Fibroblast of upper back skin (primary cell): ENCODE data around the gene CCDC87.
"Not testable (repeated sequence)": the region's sequence is repeated elsewhere in the genome, so short reads cannot be mapped to it uniquely, and the experiment has no call there.

Source experiments
- DNase-seq: peaks from one replicate; pipeline ENCODE4 v3.0.0-alpha.2; 2013

The CCDC87 gene

DNA sequence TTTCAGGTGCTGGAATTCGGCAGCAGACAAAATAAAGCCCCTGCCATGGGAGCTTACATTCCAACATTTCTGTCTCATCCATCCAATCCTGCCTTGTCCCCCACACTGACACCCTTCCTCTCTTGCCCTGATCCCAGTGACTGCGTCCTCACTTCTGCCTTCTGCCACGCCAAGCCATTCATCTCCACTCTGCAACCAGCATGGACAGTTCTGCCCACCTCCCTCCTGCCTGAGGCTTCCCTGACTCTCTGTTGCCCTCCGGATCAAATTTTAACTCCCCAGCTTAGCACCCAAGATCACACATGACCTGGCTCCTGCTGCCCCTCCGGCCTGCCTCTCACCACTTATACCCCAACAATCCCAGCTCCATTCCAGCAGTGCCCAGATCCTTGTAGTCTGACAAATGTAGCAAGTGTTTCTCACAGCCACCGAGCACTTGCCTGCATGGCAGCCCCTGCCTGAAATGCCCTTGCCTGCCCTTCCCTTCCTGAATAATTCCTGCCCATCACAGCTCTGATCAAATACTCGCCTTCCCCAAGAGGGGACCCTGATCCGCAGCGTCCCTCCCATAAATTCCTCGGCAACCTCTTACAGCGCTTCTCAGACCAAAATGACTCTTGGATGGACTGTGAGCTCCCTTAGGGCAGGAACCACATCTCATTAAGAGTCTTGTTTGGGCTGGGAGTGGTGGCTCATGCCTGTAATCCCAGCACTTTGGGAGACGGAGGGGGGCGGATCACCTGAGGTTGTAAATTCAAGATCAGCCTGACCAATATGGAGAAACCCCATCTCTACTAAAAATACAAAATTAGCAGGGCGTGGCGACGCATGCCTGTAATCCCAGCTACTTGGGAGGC, 43.9 kb downstream of the CCDC87 start:
- no peak for DNase-seq

DNA sequence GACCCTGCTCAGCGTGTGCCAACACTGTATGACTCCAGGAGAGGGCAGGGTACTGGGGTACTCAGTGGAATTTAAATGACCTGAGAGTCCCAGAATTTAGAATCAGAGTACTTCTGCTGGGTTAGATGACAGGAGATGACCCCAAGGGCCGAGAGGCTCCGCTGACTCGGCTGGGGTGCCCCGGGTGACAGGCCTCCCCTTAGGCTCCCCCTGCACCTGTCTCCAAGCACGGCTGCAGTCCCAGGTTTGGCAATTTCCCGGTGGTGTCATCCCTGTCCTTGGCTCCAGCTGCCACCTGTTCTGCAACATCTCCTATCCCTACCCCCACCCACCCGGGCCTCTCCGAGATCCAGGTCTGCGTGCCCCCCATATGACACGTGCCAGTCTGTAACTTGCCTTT, 44.8 kb downstream of the CCDC87 start:
- DNase-seq = no peak

DNA sequence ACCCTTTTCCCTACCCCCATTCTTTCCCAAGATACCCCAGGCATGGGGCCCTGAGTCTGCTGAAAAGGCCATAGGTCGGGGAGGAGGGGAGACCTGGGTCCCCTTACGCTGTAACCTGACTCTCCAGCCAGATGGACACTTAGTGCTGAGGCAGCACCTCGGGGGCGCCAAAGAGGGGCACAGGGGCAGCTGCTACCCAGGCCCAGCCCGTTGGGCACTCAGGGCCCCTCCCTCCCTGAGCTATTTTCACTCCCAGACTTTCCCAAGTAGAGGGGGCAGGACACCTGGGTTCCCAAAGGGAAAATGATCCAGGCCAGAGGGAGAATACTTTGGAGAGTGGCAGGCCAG, 45.2 kb downstream of the CCDC87 start:
- no peak for DNase-seq

DNA sequence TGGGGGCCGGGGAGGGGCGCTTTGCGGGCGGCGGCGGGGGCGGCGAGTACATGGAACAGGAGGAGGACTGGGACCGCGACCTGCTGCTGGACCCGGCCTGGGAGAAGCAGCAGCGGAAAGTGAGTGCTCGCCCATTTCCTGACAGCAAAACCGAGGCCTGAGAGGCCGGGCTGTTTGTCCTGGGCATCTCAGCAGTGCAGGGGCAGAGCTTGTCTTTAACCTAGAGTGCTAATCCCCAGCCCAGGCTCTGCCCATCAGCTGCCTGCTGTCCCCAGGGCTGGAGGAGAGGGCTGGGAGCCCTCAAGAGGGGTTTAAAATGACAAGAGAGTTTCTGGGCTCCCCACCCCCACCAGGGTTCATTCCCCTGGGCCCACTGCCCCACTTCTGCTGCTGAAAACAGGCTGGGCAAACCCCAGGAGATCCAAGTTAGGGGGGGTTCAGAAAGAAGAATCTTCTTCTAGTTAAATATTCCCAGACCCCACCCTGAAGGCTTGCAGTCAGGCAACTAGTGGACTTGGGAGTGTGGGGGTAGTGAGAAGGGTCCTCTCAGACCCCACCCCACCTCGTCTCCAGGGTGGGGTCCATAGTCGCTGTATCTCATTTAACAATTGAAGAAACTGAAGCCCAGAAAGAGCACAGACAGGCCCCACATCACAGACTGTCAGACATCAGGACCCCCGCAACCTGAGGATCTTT, 45.7 kb downstream of the CCDC87 start:
- DNase-seq = no peak

DNA sequence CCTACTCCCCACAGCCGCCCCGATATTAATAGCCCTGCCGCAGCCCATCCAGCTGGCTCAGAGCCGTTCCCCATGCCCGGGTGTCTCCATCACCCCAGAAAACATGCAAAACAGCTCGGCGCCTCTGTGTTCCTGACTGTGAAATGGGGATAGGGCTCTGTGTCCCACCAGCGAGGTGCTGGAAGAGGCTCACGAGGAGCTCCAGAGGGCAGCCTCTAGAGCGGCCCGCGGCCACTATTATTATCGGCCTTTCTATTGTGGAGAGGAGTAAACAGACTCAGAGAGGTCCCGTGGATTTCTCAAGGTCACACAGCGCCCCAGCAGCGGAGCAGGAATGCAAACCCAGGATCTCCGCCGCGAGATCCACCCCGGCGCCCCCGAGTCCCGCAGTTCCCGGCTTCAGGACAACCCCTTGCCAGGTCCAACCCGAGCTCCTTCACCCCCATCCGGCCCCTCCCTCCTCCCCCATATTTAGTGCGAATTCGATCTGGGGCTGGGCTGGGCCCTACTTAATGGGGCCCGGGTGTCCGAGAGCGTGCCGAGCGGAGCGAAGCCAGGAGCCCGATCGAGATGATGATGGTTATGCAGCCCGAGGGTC, 46.4 kb downstream of the CCDC87 start, which contains the start of gene ACTN3:
ACTN3 (plus strand) TSS at position 536 of the 598 bp plus-strand sequence; CDS start at position 571, 35 bp downstream.
- DNase-seq = peak; percentile 36

DNA sequence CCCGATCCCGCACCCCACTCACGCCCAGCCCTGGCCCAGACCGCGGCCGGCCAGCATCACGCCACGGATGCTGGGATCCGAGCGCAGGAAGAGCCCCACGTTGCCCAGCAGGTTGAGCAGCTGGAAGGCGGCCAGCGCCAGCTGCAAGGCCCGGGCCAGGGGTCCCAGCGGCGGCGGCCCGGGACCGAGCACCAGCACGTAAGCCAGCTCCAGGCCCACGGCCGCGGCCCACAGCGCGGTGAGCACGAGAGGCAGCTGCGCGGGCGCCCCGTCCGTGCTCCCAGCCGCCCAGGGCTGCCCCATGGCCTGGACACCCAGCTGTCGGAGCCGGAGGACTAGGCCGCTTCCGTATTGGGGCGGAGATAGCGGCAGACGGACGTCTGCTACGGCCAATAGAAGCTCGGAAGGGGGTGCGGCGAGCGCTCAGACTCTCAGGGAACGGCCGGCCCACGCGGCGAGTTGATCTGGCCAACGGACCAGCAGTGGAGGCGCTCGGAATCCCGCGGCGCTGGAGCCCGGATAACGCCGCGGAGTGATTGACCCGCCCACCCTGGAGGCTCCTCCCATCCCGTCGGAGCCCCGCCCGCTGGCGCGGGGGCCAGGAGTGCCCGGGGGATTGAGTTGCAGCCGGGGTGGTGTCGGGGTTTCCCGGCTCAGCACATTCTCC, 47.0 kb downstream of the CCDC87 start, which contains the start of gene ZDHHC24:
ZDHHC24 (minus strand) TSS at position 348 of the 667 bp plus-strand sequence; CDS start at position 303, 45 bp downstream.
- DNase-seq = peak; percentile 97

DNA sequence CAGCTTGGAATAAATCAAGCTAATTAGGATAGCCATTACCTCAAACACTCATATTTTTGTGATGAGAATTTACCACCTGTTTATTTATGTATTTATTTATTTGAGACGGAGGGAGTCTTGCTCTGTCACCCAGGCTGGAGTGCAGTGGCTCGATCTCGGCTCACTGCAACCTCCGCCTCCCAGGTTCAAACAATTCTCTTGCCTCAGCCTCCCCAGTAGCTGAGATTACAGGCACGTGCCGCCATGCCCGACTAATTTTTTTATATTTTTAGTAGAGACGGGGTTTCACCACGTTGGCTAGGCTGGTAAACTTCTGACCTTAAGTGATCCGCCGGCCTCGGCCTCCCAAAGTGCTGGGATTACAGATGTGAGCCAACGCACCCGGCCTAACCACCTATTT, 47.9 kb downstream of the CCDC87 start:
- DNase-seq = not testable (repeated sequence)

DNA sequence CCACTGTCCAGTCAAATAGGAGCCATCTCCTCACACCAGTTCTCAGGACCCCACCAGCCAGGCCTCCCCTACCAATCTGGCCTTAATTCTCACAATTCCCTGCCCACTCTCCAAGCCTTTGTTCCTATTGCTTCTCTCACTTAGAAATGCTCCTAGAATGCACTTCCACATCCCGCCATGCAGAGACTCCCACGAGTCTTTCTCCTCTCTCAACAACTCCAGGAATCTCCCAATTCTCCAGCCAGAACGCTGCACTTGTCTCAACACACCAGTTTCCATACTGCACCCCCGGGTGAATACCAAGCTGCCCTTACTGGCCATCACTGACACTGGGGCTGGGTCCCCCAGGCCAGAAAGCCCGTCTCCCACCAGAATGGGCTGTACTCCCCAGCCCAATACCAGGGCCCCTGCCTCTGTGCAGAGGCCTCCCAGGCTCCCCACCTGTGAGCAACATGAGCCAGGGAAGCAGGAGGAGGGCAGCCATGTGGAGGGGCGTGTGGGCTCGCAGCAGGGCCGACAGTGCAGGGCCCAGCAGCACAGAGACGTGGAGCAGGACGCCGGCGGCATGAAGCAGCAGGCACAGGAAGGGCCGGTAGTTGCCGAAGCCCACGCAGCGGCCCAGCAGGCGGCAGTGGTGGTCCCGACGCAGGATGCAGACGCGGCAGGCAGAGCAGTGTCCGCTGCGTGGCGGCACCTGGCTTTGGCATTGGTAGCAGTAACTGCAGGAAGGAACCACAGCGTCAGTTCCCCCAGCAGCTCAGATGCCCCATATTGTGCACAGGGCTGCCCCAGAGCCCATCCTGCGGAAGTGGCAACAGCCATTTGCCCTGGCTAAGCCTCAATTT, 49.4 kb downstream of the CCDC87 start:
- peak; percentile 52 for DNase-seq

DNA sequence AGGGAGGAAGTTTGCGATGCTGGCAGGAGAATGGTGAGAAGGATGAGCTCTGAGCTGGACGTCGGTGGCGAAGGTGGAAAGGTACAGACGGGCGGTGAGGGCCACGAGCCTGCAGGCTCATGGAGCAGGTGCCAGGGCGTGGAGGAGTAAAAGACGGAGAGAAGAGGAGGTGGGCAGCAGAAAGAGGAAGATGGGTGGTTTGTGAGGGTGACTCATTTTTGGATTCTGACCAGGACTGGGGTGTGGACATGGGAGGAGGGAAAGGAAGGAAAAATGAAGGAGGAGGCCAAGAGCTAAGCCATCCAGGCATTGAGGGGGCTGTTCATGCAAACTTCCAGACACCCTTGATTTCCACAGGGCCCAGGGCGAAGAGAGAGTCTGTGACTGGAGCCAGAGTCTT, 50.5 kb downstream of the CCDC87 start:
- DNase-seq = peak; percentile 12

DNA sequence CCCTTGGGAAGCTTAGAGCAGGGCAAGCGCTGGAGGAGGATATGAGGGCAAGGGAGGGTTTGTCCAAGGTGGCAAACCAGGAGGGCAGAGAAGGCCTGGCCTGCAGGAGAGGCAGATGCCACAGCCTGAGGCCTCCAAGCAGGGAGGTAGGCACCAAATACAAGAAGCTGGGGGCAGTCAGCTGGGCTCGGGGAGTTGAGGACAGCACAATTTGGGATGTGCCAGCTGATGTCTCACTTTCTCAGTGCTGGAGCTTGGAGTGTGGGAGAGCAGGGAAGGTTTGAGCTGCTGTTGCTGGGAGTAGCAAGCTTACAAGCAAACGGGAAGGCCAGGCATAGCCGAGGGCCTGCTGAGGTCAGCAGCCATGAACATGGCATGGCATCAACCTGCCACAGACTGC, 51.0 kb downstream of the CCDC87 start:
- DNase-seq = no peak

DNA sequence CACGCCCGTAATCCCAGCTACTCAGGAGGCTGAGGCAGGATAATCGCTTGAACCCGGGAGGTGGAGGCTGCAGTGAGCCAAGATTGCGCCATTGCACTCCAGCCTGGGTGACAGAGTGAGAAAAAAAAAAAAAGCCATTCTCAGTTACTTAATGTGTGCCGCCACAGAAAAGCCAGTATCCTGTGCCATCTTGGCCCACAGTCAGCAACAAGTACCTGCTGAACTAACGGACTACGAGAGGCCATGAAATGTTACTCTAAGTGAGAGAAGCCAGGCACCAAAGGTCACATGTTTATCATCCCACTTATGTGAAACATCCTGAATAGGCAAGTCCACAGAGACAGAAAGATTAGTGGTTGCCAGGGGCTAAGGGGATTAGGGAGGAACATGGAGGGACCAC, 52.3 kb downstream of the CCDC87 start:
- DNase-seq = not testable (repeated sequence)
